Small intestine (tissue), 7 donors: ENCODE data around the gene CGB8. TPM values are rescaled to one million over a fixed set of nuclear protein-coding genes. Genes with fewer than 3 reads are reported as not detected.
A peak's percentile ranks its signal among the peaks of the same experiment; 100 is the strongest.
"Not testable (repeated sequence)": the region's sequence is repeated elsewhere in the genome, so short reads cannot be mapped to it uniquely, and the experiment has no call there.

Experiments
- DNase-seq, 2 donors: peaks; one replicate each; pipeline versions ENCODE4 v3.0.0 to v3.0.0-alpha.2; 2013
- FAIRE-seq: peaks from 2 replicates; lab custom pipeline; 2012; peaks lifted over from hg19 to GRCh38; lab: Jason Lieb, UNC
- H3K27ac ChIP-seq, 3 donors: one replicate each; pipeline ENCODE4 v1.5.1; 2013; ENCODE audit warnings: low read length in 2 of 3, mild to moderate bottlenecking in 2 of 3, control low read depth in 1 of 3, inconsistent platforms in 1 of 3, low read depth in 1 of 3, moderate library complexity in 1 of 3
- H3K27me3 ChIP-seq, 3 donors: one replicate each; pipeline ENCODE4 v1.6.1; 2013; ENCODE audit warnings: low read length in 3 of 3, inconsistent platforms in 1 of 3; ENCODE audit not compliant: control insufficient read depth in 3 of 3, insufficient read depth in 3 of 3
- H3K36me3 ChIP-seq, 3 donors: one replicate each; pipeline ENCODE4 v1.6.1; 2013; ENCODE audit warnings: low read length in 3 of 3, inconsistent platforms in 1 of 3, low read depth in 1 of 3, mild to moderate bottlenecking in 1 of 3, moderate library complexity in 1 of 3; ENCODE audit not compliant: control insufficient read depth in 3 of 3, insufficient read depth in 2 of 3
- H3K4me1 ChIP-seq, 3 donors: one replicate each; pipeline ENCODE4 v1.6.1; 2013; ENCODE audit warnings: low read length in 2 of 3, inconsistent platforms in 1 of 3, low read depth in 1 of 3, mild to moderate bottlenecking in 1 of 3, moderate library complexity in 1 of 3; ENCODE audit not compliant: control insufficient read depth in 3 of 3, insufficient read depth in 2 of 3
- H3K4me3 ChIP-seq, 3 donors: one replicate each; pipeline ENCODE4 v1.5.1; 2013; ENCODE audit warnings: low read length in 3 of 3, control low read depth in 1 of 3, inconsistent platforms in 1 of 3, low read depth in 1 of 3, mild to moderate bottlenecking in 1 of 3, moderate library complexity in 1 of 3
- H3K9me3 ChIP-seq, 2 donors: one replicate each; pipeline ENCODE4 v1.6.1; 2013; ENCODE audit warnings: low read depth in 1 of 2, low read length in 1 of 2; ENCODE audit not compliant: control insufficient read depth in 2 of 2, insufficient read depth in 1 of 2
- WGBS, 3 donors: extraction: QIAGEN DNeasy Blood & Tissue Kit; methylation state at CpG; one replicate each; pipeline ENCODE4 v1.1.7; 2013; 5-methylcytosine and 5-hydroxymethylcytosine counted together
- polyA plus RNA-seq, 4 donors: library from polyadenylated mRNA; stranded (reverse) in 3 of 4; unstranded in 1 of 4; fragments of 200-250 nt in 3 of 4; fragments of 120-200 nt in 1 of 4; gene quantifications; one replicate each; pipeline versions ENCODE4 v1.2.1 to v1.2.3, GENCODE V29; 2013
- donor health status: healthy with polysubstance abuse.
- donor health status: control.
- donor health status: control.
- donor health status: Bipolar disorder and iron deficiency.
- donor health status: healthy.

Gene CGB8
- polyA plus RNA-seq, 4 donors, result not detected

- Histone ChIP-seq H3K4me3 (peak overlapping the region in 2 of 3 donors; percentile 19 to 55), H3K27ac (no peak overlapping the region), H3K36me3 (peaks cover 0 to 25% (median 5%) of the 10 kb centered on the region in 3 donors), H3K27me3 (peaks cover 0 to 39% (median 0%) of the 10 kb centered on the region in 3 donors), H3K4me1 (peaks cover 0 to 11% (median 4%) of the 10 kb centered on the region in 3 donors), H3K9me3 (no peaks in the 10 kb centered on the region)
- FAIRE-seq, result no peak
- peak; percentile 61 to 81 for DNase-seq
- 5 to 17% (median 10%) methylated on average over 41 of the region's 41 CpGs for WGBS, 3 donors
Observed at GRCh38 chr19:49019242-49019932, 29.5 kb downstream of the CGB8 start.

- DNase-seq, result peak; percentile 40 to 41
- not testable (repeated sequence) for H3K27ac ChIP-seq, H3K9me3 ChIP-seq, FAIRE-seq
- H3K4me1 ChIP-seq, result peaks cover 0 to 11% (median 4%) of the 10 kb centered on the region in 3 donors
- H3K27me3 ChIP-seq, result peaks cover 0 to 39% (median 0%) of the 10 kb centered on the region in 3 donors
- peak overlapping the region in 2 of 3 donors; percentile 18 to 55 for H3K4me3 ChIP-seq
- peaks cover 0 to 33% (median 5%) of the 10 kb centered on the region in 3 donors for H3K36me3 ChIP-seq
- 1 to 4% (median 3%) methylated on average over 43 to 50 of the region's 50 CpGs for WGBS, 3 donors
Observed at GRCh38 chr19:49018388-49019241, 30.3 kb downstream of the CGB8 start.

DNA sequence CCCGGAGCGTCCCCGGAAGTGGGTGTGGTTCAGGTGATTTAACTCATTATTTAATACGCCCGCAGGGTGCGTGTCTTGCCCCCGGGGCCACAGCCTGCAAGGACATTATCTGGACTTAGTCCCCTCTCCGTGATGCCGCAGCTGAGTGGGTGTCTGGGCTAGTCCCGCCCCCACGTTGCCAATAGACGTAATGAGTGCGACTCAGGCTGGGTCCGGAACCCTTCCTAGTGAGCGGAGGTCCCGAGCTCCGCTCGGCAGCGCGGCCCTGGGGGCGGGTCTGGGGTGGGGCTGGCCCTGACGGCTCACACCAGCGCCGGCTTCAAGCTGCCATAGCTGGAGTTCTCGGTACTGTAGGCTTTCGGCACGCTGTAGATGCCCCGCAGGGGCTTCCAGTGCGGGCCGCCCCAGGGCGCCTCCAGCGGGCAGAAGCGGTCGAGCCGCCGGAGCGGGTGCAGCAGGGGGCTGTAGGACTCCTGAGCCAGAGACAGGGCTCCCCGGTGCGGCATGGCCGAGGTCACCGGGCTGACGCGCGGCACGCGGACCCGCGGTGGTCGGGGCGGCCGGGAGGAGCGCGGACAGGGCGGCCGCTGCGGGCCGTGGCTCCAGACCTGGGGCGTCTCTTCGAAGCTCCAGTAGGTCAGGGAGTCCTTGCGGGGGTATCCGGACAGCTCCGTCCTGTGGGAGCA, 31.1 kb downstream of the CGB8 start:
- WGBS, 3 donors, result 0 to 1% (median 0%) methylated on average over 50 to 62 of the region's 62 CpGs
- Histone ChIP-seq H3K36me3 (peaks cover 0 to 37% (median 5%) of the 10 kb centered on the region in 3 donors), H3K4me3 (peak overlapping the region; percentile 22 to 55 (median 39)), H3K9me3 (no peaks in the 10 kb centered on the region), H3K27ac (peak overlapping the region in 1 of 3 donors; percentile 27), H3K4me1 (peaks cover 0 to 11% (median 4%) of the 10 kb centered on the region in 3 donors), H3K27me3 (peaks cover 0 to 39% (median 0%) of the 10 kb centered on the region in 3 donors)
- FAIRE-seq (no peak), DNase-seq (peak; percentile 77 to 80)

DNA sequence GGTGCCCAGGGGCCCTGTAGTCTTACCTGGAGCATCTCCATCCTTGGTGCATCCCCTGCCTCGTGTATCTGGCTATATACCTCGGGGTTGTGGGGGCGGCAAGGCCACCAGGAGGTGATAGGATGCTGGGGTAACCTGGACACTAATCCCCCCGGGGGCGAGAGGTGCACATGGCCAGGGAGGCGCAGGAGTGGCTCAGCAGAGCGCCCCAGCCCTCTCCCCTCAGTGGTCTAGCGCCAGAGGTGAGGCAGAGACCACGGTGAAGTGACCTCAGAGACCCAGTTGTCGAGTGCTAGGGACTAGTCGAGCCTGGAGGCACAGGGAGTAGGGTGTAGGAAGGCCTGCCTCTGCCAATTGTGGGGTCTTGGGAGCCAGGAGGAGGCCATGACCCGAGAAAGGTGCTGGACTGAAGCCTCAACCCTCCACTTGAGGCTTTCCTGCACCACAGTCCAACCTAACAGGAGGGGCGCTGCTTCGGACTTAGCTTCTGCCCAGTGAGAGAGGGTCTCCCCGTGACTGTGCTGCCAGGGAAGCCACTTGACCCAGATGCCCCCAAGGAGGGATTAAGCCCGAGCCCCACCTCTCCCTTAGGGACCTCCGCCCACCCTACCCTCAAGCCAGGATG, 31.8 kb downstream of the CGB8 start, which contains the start of gene LHB:
TSS of gene LHB (minus strand) at position 51 of the 625 bp plus-strand sequence. CDS start at position 41, 10 bp downstream.
- DNase-seq, result no peak
- peaks cover 0 to 43% (median 5%) of the 10 kb centered on the region in 3 donors for H3K36me3 ChIP-seq
- H3K4me1 ChIP-seq, result peaks cover 0 to 11% (median 4%) of the 10 kb centered on the region in 3 donors
- 60 to 72% (median 65%) methylated on average over 17 of the region's 17 CpGs for WGBS, 3 donors
- peak within 1 kb of the TSS; percentile 22 to 55 (median 39) for H3K4me3 ChIP-seq
- no peaks in the 10 kb centered on the region for H3K9me3 ChIP-seq
- H3K27me3 ChIP-seq, result peaks cover 0 to 38% (median 0%) of the 10 kb centered on the region in 3 donors
- H3K27ac ChIP-seq, result peak within 1 kb of the TSS in 2 of 3 donors; percentile 16 to 27
- no peak for FAIRE-seq

DNA sequence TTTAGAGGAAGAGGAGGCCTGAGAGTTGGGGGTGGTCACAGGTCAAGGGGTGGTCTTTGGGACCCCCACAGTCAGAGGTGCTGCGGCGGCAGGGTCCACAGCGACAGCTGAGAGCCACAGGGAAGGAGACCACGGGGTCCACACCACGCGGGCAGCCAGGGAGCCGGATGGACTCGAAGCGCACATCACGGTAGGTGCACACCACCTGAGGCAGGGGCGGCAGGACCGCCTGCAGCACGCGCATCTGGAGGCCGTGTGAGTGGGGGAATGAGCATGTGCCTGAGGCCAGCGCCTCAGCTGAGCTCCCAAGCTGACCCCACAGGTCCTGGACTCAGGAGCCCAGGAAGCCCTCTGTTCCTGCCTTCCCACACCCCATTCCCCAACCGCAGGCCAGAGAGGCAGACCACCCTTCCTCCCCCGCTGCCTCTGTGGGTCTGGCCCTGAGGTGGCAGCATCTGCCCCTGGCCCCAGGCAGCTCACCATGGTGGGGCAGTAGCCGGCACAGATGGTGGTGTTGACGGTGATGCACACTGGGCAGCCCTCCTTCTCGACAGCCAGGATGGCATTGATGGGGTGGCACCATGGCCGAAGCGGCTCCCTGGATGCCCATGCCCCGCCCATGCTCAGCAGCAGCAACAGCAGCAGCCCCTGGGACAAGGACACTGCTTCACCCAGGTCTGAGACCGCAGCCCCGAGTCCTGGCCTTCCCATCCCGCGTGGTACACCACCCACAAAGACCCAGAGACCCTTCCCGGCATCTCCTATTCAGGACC, 32.7 kb downstream of the CGB8 start:
- FAIRE-seq (no peak), DNase-seq (no peak)
- Histone ChIP-seq H3K27ac (no peak overlapping the region), H3K9me3 (no peaks in the 10 kb centered on the region), H3K4me1 (peaks cover 0 to 11% (median 4%) of the 10 kb centered on the region in 3 donors), H3K36me3 (peaks cover 0 to 52% (median 5%) of the 10 kb centered on the region in 3 donors), H3K27me3 (peaks cover 0 to 29% (median 0%) of the 10 kb centered on the region in 3 donors), H3K4me3 (no peak overlapping the region)
- WGBS, 3 donors, result 92 to 95% (median 94%) methylated on average over 21 to 26 of the region's 29 CpGs

DNA sequence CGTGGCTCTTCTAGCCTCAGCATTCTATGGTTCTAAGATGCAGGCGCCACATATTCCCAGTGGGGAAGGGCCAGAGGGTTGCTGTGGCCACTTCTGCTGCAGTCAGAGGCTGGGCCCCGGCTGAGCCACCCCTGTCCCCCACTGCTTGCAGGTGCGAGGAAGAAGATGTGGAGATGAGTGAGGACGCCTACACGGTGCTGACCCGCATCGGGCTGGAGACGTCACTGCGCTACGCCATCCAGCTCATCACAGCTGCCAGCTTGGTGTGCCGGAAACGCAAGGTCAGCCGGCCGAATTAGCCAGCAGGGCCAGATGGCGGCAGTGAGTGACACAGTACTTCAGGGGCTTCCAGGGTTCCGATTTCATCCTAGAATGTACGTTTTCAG, 34.0 kb downstream of the CGB8 start:
- H3K4me3 ChIP-seq, result no peak overlapping the region
- FAIRE-seq (no peak), DNase-seq (no peak)
- 93 to 94% (median 93%) methylated on average over 18 of the region's 18 CpGs for WGBS, 3 donors
- no peak overlapping the region for H3K27ac ChIP-seq
- H3K4me1 ChIP-seq, result peaks cover 0 to 11% (median 4%) of the 10 kb centered on the region in 3 donors
- H3K27me3 ChIP-seq, result peaks cover 0 to 15% (median 0%) of the 10 kb centered on the region in 3 donors
- H3K36me3 ChIP-seq, result peaks cover 5 to 65% (median 7%) of the 10 kb centered on the region in 3 donors
- H3K9me3 ChIP-seq, result no peaks in the 10 kb centered on the region

- no peak for DNase-seq
- 91 to 93% (median 91%) methylated on average over 30 to 32 of the region's 32 CpGs for WGBS, 3 donors
- Histone ChIP-seq H3K4me3 (no peak overlapping the region), H3K9me3 (no peaks in the 10 kb centered on the region), H3K27me3 (peaks cover 0 to 10% (median 0%) of the 10 kb centered on the region in 3 donors), H3K36me3 (peaks cover 5 to 71% (median 10%) of the 10 kb centered on the region in 3 donors), H3K4me1 (peaks cover 0 to 11% (median 4%) of the 10 kb centered on the region in 3 donors), H3K27ac (no peak overlapping the region)
- FAIRE-seq, result no peak
Observed at GRCh38 chr19:49014123-49014869, 34.6 kb downstream of the CGB8 start.
